HCT116 (cell line): Measurements from ENCODE around the gene EYA4. TPM values are rescaled to one million over a fixed set of nuclear protein-coding genes. Genes with fewer than 3 reads are reported as not detected.

Experiments
- ATAC-seq: fragments of 200-7000 bp; cut with Tn5 transposase; 2 replicates; pipeline ENCODE4 v1.9.1; 2020; ENCODE audit warnings: mild to moderate bottlenecking, moderate library complexity
- BruUV-seq: library from RNA; stranded (reverse); fragments of 400-500 nt; replicated peaks from 2 replicates; lab custom pipeline; 2021; lab: Mats Ljungman, UMichigan
- CTCF ChIA-PET: fragments of 300-600 bp; sonication (Branson Sonifier 250); formaldehyde crosslinking; loops from one replicate; lab custom pipeline; 2021; ENCODE audit warnings: antibody characterized with exemption; lab: Charles Lee
- POLR2A ChIA-PET: fragments of 300-600, 350-600 bp; sonication (Branson Sonifier 250); formaldehyde crosslinking; loops from one replicate; lab custom pipeline; 2021; ENCODE audit warnings: antibody characterized with exemption; lab: Charles Lee
- RAD21 ChIA-PET, 2 experiments: fragments of 300-600 bp; sonication (Branson Sonifier 250); formaldehyde crosslinking; loops; one replicate each; lab custom pipeline; 2023; ENCODE audit warnings: low total read pairs in 2 of 2; ENCODE audit not compliant: uncharacterized antibody in 2 of 2, unreplicated experiment in 2 of 2, low non-redundant PET in 1 of 2; lab: Charles Lee
- DNase-seq: peaks from one replicate; pipeline ENCODE4 v3.0.0-alpha.2; 2010; ENCODE audit warnings: low read depth, low spot score
- H2AFZ ChIP-seq: fragments of 200-600 bp; shearing (Covaris generic), sonication (generic); 2 replicates; pipeline ENCODE4 v1.6.1; 2017; ENCODE audit warnings: low read depth, mixed run types, mixed read lengths, antibody characterized with exemption, low read length; ENCODE audit not compliant: poor library complexity, severe bottlenecking
- H3K27ac ChIP-seq: 2 replicates; pipeline ENCODE4 v1.5.1; 2012; ENCODE audit warnings: low read depth, low read length
- H3K27me3 ChIP-seq: fragments of 200-600 bp; sonication (generic); 2 replicates; pipeline ENCODE4 v1.6.1; 2016; ENCODE audit warnings: mixed run types, low read length, mixed read lengths; ENCODE audit not compliant: insufficient read depth
- H3K36me3 ChIP-seq, 2 experiments: fragments of 200-500 bp in 1 of 2; fragments of 200-600 bp in 1 of 2; sonication (Bioruptor generic) in 1 of 2; sonication (generic) in 1 of 2; 2 replicates each; pipeline versions ENCODE4 v1.5.1 to v1.6.1; 2014 to 2016; ENCODE audit warnings: low read length in 2 of 2, inconsistent platforms in 1 of 2, mixed read lengths in 1 of 2, mixed run types in 1 of 2; ENCODE audit not compliant: insufficient read depth in 2 of 2, control insufficient read depth in 1 of 2
- H3K4me1 ChIP-seq, 2 experiments: fragments of 200-600 bp in 1 of 2; sonication (generic) in 1 of 2; 2 replicates each; pipeline versions ENCODE4 v1.5.1 to v1.6.1; 2012 to 2017; ENCODE audit warnings: low read length in 2 of 2, inconsistent platforms in 1 of 2, mild to moderate bottlenecking in 1 of 2, mixed read lengths in 1 of 2, mixed run types in 1 of 2, moderate library complexity in 1 of 2; ENCODE audit not compliant: insufficient read depth in 2 of 2, control insufficient read depth in 1 of 2
- H3K4me2 ChIP-seq: fragments of 200-600 bp; sonication (generic); 2 replicates; pipeline ENCODE4 v1.6.1; 2017; ENCODE audit warnings: mixed run types, low read length, mixed read lengths
- H3K4me3 ChIP-seq, 2 experiments: fragments of 200-600 bp in 1 of 2; sonication (generic) in 1 of 2; replicated peaks in 1 of 2; 2 replicates each; pipeline ENCODE4 v1.5.1; 2011 to 2016; ENCODE audit warnings: low read length in 2 of 2, control low read depth in 1 of 2, low read depth in 1 of 2, mild to moderate bottlenecking in 1 of 2, mixed read lengths in 1 of 2, mixed run types in 1 of 2
- H3K79me2 ChIP-seq: fragments of 200-600 bp; sonication (generic); 2 replicates; pipeline ENCODE4 v1.6.1; 2017; ENCODE audit warnings: mild to moderate bottlenecking, mixed run types, low read length, moderate library complexity, mixed read lengths; ENCODE audit not compliant: insufficient read depth
- H3K9ac ChIP-seq: fragments of 200-600 bp; sonication (generic); 2 replicates; pipeline ENCODE4 v1.6.1; 2016; ENCODE audit warnings: low read length, mixed read lengths
- H3K9me2 ChIP-seq: fragments of 200-600 bp; sonication (generic), shearing (Covaris generic); 2 replicates; pipeline ENCODE4 v1.6.1; 2017; ENCODE audit warnings: mixed run types, mild to moderate bottlenecking, moderate library complexity; ENCODE audit not compliant: insufficient read depth
- H3K9me3 ChIP-seq, 2 experiments: fragments of 200-500 bp in 1 of 2; fragments of 200-600 bp in 1 of 2; sonication (Bioruptor generic) in 1 of 2; sonication (generic) in 1 of 2; 2 replicates each; pipeline ENCODE4 v1.6.1; 2014 to 2017; ENCODE audit warnings: low read length in 2 of 2, mixed read lengths in 2 of 2, inconsistent platforms in 1 of 2, low read depth in 1 of 2, mild to moderate bottlenecking in 1 of 2, mixed run types in 1 of 2, moderate library complexity in 1 of 2; ENCODE audit not compliant: control insufficient read depth in 1 of 2, insufficient read depth in 1 of 2
- H4K20me1 ChIP-seq: fragments of 200-600 bp; sonication (generic), shearing (Covaris generic); 2 replicates; pipeline ENCODE4 v1.6.1; 2017; ENCODE audit warnings: mixed run types, mild to moderate bottlenecking, moderate library complexity; ENCODE audit not compliant: insufficient read depth
- CBX3 ChIP-seq: IDR thresholded peaks from 2 replicates; pipeline ENCODE4 v1.6.1; 2012; ENCODE audit warnings: low read depth
- EGR1 ChIP-seq: IDR thresholded peaks from 2 replicates; pipeline ENCODE4 v1.6.1; 2012; ENCODE audit warnings: low read depth
- ELF1 ChIP-seq: IDR thresholded peaks from 2 replicates; pipeline ENCODE4 v1.6.1; 2012; ENCODE audit warnings: low read depth, borderline replicate concordance
- EZH2phosphoT487 ChIP-seq: fragments of 200-600 bp; IDR thresholded peaks from 2 replicates; pipeline ENCODE4 v1.6.1; 2018; ENCODE audit warnings: antibody characterized with exemption, borderline replicate concordance
- FOSL1 ChIP-seq: IDR thresholded peaks from 2 replicates; pipeline ENCODE4 v1.6.1; 2012; ENCODE audit warnings: low read depth
- JUND ChIP-seq: IDR thresholded peaks from 2 replicates; pipeline ENCODE4 v1.6.1; 2012
- POLR2AphosphoS5 ChIP-seq: IDR thresholded peaks from 2 replicates; pipeline ENCODE4 v1.6.1; 2011; ENCODE audit warnings: mild to moderate bottlenecking, low read depth, low read length, moderate library complexity
- RAD21 ChIP-seq: IDR thresholded peaks from 2 replicates; pipeline ENCODE4 v1.6.1; 2012; ENCODE audit warnings: low read depth, mild to moderate bottlenecking
- SP1 ChIP-seq: IDR thresholded peaks from 2 replicates; pipeline ENCODE4 v1.6.1; 2012; ENCODE audit warnings: low read depth
- SRF ChIP-seq: IDR thresholded peaks from 2 replicates; pipeline ENCODE4 v1.6.1; 2012; ENCODE audit warnings: low read depth
- TCF7L2 ChIP-seq: IDR thresholded peaks from 2 replicates; pipeline ENCODE4 v1.7.0; 2011; ENCODE audit warnings: borderline replicate concordance, inconsistent platforms; ENCODE audit not compliant: insufficient read depth, insufficient read length; ENCODE audit errors: extremely low read depth
- YY1 ChIP-seq: IDR thresholded peaks from 2 replicates; pipeline ENCODE4 v1.6.1; 2011; ENCODE audit warnings: low read length, low read depth, moderate library complexity, mild to moderate bottlenecking; ENCODE audit not compliant: insufficient replicate concordance; ENCODE audit errors: extremely low read depth
- ZNF274 ChIP-seq: fragments of 200-500 bp; sonication (Bioruptor generic); IDR thresholded peaks from 2 replicates; pipeline ENCODE4 v1.6.1; 2014; ENCODE audit warnings: mild to moderate bottlenecking, low read depth, low read length, inconsistent platforms
- intact Hi-C: fragments of 100-400 bp; cut with micrococcal nuclease; formaldehyde crosslinking; loops from 2 replicates; pipeline ENCODE4 v1.10.0; 2022
- total RNA-seq: library from RNA; stranded (reverse); gene quantifications from one replicate; pipeline ENCODE4 v1.2.1, GENCODE V29; 2021; ENCODE audit not compliant: unreplicated experiment
- TF ChIP-seq, protein P1 (sequence below): IDR thresholded peaks from 2 replicates; pipeline ENCODE4 v1.6.1; 2011; ENCODE audit warnings: mild to moderate bottlenecking, low read length, moderate library complexity; ENCODE audit not compliant: insufficient replicate concordance; ENCODE audit errors: extremely low read depth

Gene EYA4
- total RNA-seq, 1 experiment from 2014 or later: not detected

DNA sequence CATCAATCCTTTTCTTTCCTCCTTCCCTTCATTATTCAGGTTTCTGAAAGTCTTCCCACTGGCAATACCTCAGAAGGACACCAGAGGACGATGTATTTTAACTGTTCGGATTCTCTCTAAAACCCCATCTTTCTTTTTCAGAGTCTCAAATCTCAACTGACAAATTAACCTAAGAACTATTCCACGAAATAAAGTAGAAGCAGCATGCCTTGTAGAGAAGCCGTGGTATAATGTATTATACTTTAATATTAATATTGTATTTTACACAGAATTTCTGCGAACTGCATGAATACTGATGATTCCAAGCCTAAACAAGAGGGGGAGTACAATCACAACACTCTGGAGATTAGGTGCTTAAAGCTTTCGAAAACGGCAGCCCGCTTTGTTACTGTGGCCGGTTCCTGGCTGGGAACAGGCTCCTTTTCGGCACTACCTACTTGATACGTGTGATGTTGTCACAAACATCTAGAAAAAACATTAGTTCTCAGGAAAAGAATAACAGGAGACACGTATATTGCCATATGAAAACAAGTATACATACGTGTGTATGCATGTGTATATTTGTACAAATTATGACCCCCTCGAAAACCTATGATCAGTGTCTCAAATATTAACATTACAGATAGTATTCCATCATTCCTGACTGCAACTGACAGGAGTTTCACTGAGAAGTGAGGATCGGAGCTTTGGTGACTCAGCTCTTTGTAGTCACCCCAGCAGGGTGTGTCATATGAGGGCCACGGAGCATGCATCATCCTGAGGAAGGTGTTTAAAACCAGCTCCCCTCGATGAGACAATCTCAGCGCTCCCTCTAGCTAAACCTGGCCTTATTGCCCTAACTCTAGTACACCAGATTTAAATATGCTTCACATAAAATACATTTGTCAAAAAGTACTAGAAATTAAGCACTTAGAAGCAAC, 328.1 kb downstream of the EYA4 start (continued):
- TF ChIP-seq, protein P1, sequence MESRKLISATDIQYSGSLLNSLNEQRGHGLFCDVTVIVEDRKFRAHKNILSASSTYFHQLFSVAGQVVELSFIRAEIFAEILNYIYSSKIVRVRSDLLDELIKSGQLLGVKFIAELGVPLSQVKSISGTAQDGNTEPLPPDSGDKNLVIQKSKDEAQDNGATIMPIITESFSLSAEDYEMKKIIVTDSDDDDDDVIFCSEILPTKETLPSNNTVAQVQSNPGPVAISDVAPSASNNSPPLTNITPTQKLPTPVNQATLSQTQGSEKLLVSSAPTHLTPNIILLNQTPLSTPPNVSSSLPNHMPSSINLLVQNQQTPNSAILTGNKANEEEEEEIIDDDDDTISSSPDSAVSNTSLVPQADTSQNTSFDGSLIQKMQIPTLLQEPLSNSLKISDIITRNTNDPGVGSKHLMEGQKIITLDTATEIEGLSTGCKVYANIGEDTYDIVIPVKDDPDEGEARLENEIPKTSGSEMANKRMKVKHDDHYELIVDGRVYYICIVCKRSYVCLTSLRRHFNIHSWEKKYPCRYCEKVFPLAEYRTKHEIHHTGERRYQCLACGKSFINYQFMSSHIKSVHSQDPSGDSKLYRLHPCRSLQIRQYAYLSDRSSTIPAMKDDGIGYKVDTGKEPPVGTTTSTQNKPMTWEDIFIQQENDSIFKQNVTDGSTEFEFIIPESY: no peak
- TF ChIP-seq EGR1 (no peak), CBX3 (peak; percentile 67; the same call in 1 of the 2 replicates)

DNA sequence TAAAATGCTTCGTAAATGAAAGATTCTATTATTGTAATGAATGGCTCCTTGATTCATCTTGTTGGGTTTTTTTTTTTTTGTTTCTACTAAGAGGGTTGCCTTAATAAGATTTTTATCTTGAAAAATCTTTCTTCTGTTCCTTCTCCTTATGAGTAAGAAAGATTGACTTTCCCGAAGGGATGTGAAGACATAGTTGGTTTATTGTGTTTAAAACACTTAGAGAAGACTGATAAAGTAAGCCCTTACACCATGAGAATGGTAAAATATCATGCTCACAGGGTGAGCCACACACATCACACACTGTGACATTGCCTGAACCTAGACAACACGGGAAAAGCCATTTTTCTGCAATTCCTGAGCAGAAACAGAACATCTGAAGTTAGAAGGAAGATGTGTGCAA, 330.5 kb downstream of the EYA4 start:
- Histone ChIP-seq H3K4me1 (peaks cover 4 to 14% of the 10 kb centered on the region in 2 experiments), H4K20me1 (no peaks in the 10 kb centered on the region), H3K9ac (no peak overlapping the region), H3K27ac (peak overlapping the region; percentile 14; the same call in 1 of the 2 replicates), H3K4me2 (no peak overlapping the region), H3K36me3 (no peaks in the 10 kb centered on the region), H3K79me2 (no peaks in the 10 kb centered on the region), H3K27me3 (no peaks in the 10 kb centered on the region), H3K4me3 (no peak overlapping the region), H3K9me3 (no peaks in the 10 kb centered on the region), H2AFZ (no peak overlapping the region), H3K9me2 (no peaks in the 10 kb centered on the region)
- TF ChIP-seq ZNF274: no peak
- no peak for TF ChIP-seq TCF7L2
- no peak for TF ChIP-seq EZH2phosphoT487
- TF ChIP-seq SP1: no peak
- TF ChIP-seq SRF: no peak
- no peak for TF ChIP-seq FOSL1
- no peak for TF ChIP-seq CBX3
- no peak for TF ChIP-seq RAD21
- TF ChIP-seq YY1: no peak
- TF ChIP-seq JUND: no peak
- TF ChIP-seq, protein P1: no peak
- TF ChIP-seq POLR2AphosphoS5: no peak
- no peak for TF ChIP-seq ELF1
- ChIA-PET RAD21 (no interaction called here), POLR2A (no interaction called here), CTCF (interaction anchor here (1.4 kb wide), 1 partner anchor 345 kb away, joined by 4 read pairs; no protein-coding TSS in a partner anchor)
- DNase-seq (no peak), ATAC-seq (no peak)
- no TSS peak for BruUV-seq
- intact Hi-C loops: no loop called here
